Measurements from ENCODE around the gene TRIP10.
A peak's percentile ranks its signal among the peaks of the same experiment; 100 is the strongest.
"Not testable (repeated sequence)": the region's sequence is repeated elsewhere in the genome, so short reads cannot be mapped to it uniquely, and the experiment has no call there.

TRIP10 gene, protein sequence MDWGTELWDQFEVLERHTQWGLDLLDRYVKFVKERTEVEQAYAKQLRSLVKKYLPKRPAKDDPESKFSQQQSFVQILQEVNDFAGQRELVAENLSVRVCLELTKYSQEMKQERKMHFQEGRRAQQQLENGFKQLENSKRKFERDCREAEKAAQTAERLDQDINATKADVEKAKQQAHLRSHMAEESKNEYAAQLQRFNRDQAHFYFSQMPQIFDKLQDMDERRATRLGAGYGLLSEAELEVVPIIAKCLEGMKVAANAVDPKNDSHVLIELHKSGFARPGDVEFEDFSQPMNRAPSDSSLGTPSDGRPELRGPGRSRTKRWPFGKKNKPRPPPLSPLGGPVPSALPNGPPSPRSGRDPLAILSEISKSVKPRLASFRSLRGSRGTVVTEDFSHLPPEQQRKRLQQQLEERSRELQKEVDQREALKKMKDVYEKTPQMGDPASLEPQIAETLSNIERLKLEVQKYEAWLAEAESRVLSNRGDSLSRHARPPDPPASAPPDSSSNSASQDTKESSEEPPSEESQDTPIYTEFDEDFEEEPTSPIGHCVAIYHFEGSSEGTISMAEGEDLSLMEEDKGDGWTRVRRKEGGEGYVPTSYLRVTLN

DNA sequence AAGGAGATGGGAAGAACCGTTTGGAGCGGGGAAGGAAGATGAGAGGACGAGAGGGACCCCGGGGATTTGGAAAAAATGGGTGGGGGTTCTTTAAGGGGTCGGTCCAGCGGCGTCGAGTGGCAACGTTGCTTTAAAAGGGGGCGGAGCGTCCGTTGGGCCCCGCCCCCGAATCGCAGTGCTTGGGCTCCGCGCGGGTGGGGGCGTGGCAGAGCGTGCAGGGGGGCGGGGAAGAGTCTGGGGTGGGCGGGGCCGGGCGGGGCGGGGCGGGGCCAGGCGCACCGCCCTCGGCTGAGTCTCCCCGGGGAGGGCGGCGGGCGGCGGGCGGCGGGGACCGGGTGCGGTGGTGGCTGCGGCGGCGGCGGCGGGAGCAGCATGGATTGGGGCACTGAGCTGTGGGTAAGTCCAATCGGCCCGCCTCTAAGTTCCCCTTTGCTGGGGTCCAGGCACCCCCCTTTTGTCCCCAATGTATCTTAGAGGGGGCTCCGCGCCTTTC, at the start of gene TRIP10:
Gene TRIP10, plus strand, starts transcription at position 291 of the 493 bp plus-strand sequence. Its CDS starts 82 bp downstream, at position 373.
- peak; percentile 72 for DNase-seq (ENCODE audit: low read depth)

- DNase-seq (ENCODE audit: low read depth): no peak
Observed at GRCh38 chr19:6690160-6690885, 49.2 kb upstream of the TRIP10 start.

GRCh38 chr19:6691342-6691741, 48.1 kb upstream of the TRIP10 start:
- no peak for DNase-seq (ENCODE audit: low read depth)

- no peak for DNase-seq (ENCODE audit: low read depth)
Observed at GRCh38 chr19:6692027-6692426, 47.5 kb upstream of the TRIP10 start.

- DNase-seq (ENCODE audit: low read depth): no peak
Observed at GRCh38 chr19:6693056-6693471, 46.4 kb upstream of the TRIP10 start.

DNA sequence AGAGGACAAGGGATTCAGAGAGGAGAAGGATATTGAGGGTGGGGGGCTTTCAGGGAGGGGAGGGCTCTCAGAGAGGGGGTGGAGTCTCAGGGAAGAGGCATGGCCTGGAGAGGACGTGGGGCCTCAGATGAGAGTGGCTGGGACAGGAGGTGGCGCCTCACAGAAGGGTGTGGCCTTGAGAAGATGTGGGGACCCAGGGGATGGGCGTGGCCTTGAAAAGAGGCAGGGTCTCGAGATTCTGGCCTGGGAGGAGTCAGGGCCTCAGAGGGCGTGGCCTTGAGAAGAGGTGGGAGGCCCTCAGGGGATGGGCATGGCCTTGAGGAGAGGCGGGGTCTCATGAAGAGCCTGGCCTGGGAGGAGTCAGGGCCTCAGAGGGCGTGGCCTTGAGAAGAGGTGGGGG, 45.8 kb upstream of the TRIP10 start:
- no peak for DNase-seq (ENCODE audit: low read depth)

DNA sequence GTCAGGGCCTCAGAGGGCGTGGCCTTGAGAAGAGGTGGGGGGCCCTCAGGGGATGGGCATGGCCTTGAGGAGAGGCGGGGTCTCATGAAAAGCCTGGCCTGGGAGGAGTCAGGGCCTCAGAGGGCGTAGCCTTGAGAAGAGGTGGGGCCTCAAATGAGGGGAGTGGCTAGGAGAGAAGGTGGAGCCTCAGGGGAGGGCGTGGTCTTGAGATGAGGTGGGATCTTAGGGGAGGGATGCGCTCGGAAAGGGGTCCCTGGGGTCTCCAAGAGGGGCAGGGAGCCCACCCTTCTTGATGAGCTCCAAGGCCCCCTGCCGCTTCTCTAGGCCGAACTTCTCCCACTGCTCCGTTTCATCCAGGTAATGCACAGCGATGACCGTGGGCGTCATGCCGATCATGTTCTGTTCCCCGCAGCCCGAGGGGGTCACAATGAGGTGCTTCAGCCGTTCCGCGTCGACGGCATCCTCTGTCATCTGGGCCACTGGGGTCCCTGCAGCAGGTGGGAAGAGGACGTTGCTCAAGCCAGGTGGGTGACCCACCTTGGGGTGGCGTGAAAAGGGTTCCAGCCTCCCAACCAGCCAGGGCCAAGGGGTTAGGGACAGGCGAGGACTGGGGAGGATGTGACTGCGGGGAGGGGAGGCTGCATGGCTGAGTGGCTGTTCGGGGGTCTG, 45.2 kb upstream of the TRIP10 start:
- no peak for DNase-seq (ENCODE audit: low read depth)

DNA sequence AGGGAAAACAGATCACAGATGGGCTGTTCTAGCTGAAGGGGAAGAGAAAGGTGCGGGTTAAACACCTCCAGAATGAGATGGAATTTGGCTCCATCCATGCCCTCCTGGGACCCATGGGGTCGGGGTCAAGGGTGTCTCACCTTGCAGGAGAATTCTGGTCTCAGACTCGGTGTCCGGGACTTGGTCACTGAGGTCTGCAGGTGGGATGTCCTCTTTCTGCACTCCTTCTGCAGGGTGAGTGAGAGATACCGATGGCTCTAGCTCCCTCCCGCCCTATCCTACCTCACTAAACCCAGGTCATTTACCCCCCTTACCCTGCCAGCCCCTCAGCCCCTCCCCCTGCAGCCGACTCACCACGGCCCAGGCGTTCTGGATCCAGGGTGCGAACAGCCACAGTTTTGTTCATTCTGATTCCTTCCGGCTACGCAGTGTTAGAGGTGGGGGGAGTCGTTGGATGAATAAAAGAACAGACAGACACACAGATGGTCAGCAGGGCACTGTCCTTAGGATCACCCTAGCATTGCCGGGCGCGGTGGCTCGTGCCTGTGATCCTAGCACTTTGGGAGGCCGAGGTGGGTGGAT, 43.1 kb upstream of the TRIP10 start:
- DNase-seq (ENCODE audit: low read depth): no peak

GRCh38 chr19:6697291-6697690, 42.2 kb upstream of the TRIP10 start:
- DNase-seq (ENCODE audit: low read depth): no peak

- no peak for DNase-seq (ENCODE audit: low read depth)
Observed at GRCh38 chr19:6699935-6700334, 39.5 kb upstream of the TRIP10 start.

DNA sequence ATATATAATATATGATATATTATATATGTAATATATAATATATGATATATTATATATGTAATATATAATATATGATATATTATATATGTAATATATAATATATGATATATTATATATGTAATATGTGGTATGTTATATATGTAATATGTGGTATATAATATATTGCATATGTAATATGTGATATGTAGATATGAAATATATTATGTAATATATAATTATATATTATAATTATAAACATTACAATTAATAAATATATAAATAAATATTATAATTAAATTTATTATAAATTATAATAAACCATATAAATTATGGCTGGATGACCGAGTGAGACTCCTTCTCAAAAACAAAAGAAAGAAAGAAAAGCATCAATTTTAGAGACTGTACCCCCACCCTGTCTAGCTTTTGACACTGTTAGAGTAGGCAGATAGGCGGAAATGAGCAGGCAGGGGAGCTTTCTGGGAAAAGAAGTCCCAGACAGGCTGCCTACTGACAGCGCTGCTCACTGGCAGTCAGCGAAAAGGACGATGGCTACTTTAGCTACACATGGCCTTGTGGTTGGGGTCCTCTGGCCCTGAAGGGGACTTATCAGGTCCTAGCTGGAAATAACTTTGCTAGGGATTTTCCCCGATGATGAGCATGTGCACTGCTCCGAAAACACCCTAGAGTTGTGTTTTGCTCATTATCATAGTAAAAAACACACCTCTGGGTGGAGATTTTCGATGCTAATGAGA, 38.7 kb upstream of the TRIP10 start:
- no peak for DNase-seq (ENCODE audit: low read depth)

- DNase-seq (ENCODE audit: low read depth): no peak
Observed at GRCh38 chr19:6705931-6706632, 33.4 kb upstream of the TRIP10 start.

GRCh38 chr19:6706633-6706958, 32.9 kb upstream of the TRIP10 start:
- DNase-seq (ENCODE audit: low read depth): no peak

DNA sequence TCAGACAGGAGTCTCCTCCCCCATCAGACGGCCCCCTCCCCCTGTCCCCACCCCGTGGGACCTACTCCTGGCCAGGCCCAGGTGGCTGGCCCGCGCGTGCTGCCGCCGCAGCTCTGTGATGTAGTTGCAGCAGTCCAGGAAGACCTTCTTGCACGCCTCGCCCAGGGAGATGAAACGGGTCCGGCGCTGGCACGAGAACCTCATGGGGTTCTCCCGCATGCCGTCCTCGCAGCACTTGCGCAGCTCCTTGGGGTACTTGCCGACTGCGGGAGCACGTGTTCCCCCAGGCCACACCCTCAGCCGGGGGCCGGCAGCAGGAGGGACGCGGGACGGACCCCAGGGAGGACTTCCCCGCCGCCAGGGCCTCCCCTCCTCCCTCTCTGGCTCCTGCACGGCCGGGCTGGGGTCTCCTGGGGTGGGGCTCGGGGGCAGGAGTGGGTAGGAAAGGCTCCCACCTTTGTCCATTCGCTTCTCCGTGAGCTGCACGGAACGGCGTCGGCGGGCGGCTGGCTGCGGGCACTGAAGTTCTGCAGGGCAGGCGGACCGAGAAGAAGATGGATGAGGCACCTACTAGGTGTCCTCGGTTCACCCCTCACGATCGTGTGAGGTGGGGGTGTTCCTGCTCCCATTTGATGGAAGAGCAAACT, 32.3 kb upstream of the TRIP10 start:
- DNase-seq (ENCODE audit: low read depth): no peak

DNA sequence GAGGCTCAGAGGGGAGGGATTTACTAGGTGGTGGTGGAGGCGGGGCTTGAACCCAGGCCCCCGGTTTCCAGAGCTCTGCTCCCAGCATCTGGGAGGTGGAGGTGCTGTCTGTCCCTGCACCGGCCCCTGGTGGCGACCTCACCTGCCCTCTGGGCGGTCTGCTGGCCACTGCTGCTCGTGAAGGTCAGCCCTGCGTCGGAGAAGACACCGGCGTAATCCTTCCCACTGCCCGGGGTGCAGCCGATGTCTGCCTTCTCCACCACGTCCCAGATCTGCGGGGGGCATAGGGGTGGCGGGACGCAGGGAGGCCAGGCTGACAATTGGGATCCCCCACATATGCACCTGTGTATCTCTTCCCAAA, 31.8 kb upstream of the TRIP10 start:
- DNase-seq (ENCODE audit: low read depth): no peak

- DNase-seq (ENCODE audit: low read depth): no peak
Observed at GRCh38 chr19:6708346-6708745, 31.1 kb upstream of the TRIP10 start.

DNA sequence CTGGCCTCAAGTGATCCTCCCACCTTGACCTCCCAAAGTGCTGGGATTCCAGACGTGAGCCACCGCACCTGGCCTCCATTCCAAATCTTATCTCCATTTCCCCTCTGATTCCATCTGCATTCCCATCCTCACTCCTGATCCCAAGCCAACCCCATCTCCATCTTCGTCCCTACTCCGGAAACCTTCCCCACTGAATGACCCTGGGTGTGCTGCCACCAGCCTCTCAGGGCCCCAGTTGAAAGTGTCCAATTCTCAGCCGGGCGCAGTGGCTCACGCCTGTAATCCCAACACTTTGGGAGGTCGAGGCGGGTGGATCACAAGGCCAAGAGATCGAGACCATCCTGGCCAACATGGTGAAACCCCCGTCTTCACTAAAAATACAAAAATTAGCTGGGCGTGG, 30.6 kb upstream of the TRIP10 start:
- DNase-seq (ENCODE audit: low read depth): not testable (repeated sequence)

- DNase-seq (ENCODE audit: low read depth): no peak
Observed at GRCh38 chr19:6709549-6709948, 29.9 kb upstream of the TRIP10 start.

GRCh38 chr19:6710273-6711077, 29.0 kb upstream of the TRIP10 start:
- DNase-seq (ENCODE audit: low read depth): no peak

- DNase-seq (ENCODE audit: low read depth): no peak
Observed at GRCh38 chr19:6711078-6711361, 28.5 kb upstream of the TRIP10 start.

All from fibroblast of gingiva (primary cell).